Fibroblast of mammary gland (primary cell): ENCODE results near the gene FBP2.

ENCODE experiments used
- DNase-seq: peaks from one replicate; pipeline ENCODE4 v3.0.0-alpha.2; 2010; ENCODE audit warnings: low read depth
- H3K4me3 ChIP-seq: 2 replicates; pipeline ENCODE4 v1.5.1; 2011; ENCODE audit warnings: low read depth, mild to moderate bottlenecking, low read length, moderate library complexity; ENCODE audit not compliant: control insufficient read depth
- TF ChIP-seq, protein P1 (sequence below): conservative IDR thresholded peaks from 2 replicates; pipeline ENCODE4 v1.5.1; 2011; ENCODE audit warnings: low read depth, low read length, inconsistent platforms; ENCODE audit not compliant: control insufficient read depth, insufficient read depth

Gene FBP2

DNA sequence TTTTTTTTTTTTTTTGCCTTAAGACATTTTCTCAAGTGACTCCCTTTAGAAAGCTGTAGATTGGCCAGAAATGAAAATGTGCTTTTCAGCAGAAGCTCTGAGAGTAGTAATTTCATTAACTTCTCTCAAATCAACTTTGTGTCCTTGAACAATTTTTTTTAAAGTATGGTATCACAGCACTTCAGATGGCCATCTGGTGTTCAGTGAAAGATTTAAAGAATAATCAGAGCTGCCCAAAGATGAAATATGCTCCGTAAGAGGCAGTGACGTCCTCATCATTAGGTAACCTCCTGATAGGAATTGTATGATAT is 81.7 kb downstream of the FBP2 start:
- TF ChIP-seq, protein P1, sequence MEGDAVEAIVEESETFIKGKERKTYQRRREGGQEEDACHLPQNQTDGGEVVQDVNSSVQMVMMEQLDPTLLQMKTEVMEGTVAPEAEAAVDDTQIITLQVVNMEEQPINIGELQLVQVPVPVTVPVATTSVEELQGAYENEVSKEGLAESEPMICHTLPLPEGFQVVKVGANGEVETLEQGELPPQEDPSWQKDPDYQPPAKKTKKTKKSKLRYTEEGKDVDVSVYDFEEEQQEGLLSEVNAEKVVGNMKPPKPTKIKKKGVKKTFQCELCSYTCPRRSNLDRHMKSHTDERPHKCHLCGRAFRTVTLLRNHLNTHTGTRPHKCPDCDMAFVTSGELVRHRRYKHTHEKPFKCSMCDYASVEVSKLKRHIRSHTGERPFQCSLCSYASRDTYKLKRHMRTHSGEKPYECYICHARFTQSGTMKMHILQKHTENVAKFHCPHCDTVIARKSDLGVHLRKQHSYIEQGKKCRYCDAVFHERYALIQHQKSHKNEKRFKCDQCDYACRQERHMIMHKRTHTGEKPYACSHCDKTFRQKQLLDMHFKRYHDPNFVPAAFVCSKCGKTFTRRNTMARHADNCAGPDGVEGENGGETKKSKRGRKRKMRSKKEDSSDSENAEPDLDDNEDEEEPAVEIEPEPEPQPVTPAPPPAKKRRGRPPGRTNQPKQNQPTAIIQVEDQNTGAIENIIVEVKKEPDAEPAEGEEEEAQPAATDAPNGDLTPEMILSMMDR: no peak
- H3K4me3 ChIP-seq: no peak overlapping the region
- DNase-seq: no peak

DNA sequence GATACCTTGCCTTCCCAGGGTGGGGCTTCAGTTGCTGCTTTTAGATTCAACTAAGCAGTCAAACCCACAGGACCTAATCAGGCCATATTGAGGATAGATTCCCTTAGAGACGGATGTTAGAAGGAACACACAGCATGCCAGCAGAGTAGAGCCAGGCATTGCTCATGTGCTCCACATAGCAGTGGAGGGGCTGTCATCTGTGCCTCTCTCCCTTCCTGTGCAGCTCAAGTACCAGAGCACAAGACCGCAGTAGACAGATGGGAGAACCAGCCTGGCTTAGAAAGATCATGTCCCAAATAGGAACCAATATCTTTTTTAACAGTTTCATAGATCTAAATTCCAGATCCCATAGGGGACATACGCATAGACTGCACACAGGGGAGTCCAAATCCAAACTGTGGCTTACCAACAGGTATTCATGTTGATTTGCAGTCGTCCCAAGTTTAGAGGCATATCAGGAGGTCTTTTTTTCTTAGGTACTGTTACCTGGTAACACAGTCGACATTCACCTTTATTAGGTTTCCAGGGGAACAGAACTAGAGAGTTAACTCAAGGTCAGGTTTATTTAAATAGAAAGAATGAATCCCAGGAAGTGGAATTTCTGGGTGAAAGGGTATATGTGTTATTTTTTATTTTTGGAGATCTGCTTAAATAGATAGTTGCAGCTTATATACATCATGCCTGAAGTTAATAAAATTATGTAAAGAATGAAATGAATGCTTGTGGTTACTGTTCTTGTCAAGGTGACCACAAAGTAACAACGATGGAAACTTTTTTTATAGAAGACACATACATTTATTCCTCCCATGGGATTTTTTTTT is 82.3 kb downstream of the FBP2 start:
- DNase-seq: no peak
- no peak overlapping the region for H3K4me3 ChIP-seq
- TF ChIP-seq, protein P1: no peak
